GM23338 (cell line): ENCODE results near the gene CFAP47. TPM values are rescaled to one million over a fixed set of nuclear protein-coding genes. Genes with fewer than 3 reads are reported as not detected.

Experiments
- ATAC-seq: fragments of 200-7000 bp; cut with Tn5 transposase; 3 replicates; pipeline ENCODE4 v1.9.1; 2020
- DNase-seq: peaks from one replicate; pipeline ENCODE4 v3.0.0-alpha.2; 2015; ENCODE audit warnings: low spot score
- H2AFZ ChIP-seq: fragments of 200-600 bp; sonication (generic); 2 replicates; pipeline ENCODE4 v1.8.0; 2016; ENCODE audit warnings: antibody characterized with exemption, mild to moderate bottlenecking, moderate library complexity
- H3F3A ChIP-seq: fragments of 200-600 bp; sonication (generic); replicated peaks from 2 replicates; pipeline ENCODE4 v1.8.0; 2017; ENCODE audit warnings: antibody characterized with exemption, mixed run types, low read depth
- H3K27ac ChIP-seq: fragments of 200-600 bp; sonication (generic); 2 replicates; pipeline ENCODE4 v1.6.1; 2016; ENCODE audit warnings: low read depth
- H3K27me3 ChIP-seq: fragments of 200-600 bp; sonication (generic); 2 replicates; pipeline ENCODE4 v1.8.0; 2016; ENCODE audit warnings: mild to moderate bottlenecking, mixed run types, moderate library complexity; ENCODE audit not compliant: insufficient read depth
- H3K36me3 ChIP-seq: fragments of 200-600 bp; sonication (generic); 2 replicates; pipeline ENCODE4 v1.8.0; 2016; ENCODE audit warnings: mild to moderate bottlenecking; ENCODE audit not compliant: insufficient read depth
- H3K4me1 ChIP-seq: fragments of 200-600 bp; sonication (generic); 2 replicates; pipeline ENCODE4 v1.8.0; 2016; ENCODE audit warnings: mild to moderate bottlenecking, moderate library complexity; ENCODE audit not compliant: insufficient read depth
- H3K4me2 ChIP-seq: fragments of 200-600 bp; sonication (generic); 2 replicates; pipeline ENCODE4 v1.7.1; 2017; ENCODE audit warnings: mixed run types
- H3K4me3 ChIP-seq: fragments of 200-600 bp; sonication (generic); 2 replicates; pipeline ENCODE4 v1.6.1; 2016; ENCODE audit warnings: mixed run types
- H3K79me2 ChIP-seq: fragments of 200-600 bp; sonication (generic); replicated peaks from 2 replicates; pipeline ENCODE4 v1.8.0; 2017; ENCODE audit warnings: mild to moderate bottlenecking; ENCODE audit not compliant: insufficient read depth
- H3K9me2 ChIP-seq: fragments of 200-600 bp; sonication (generic); 2 replicates; pipeline ENCODE4 v1.8.0; 2017; ENCODE audit not compliant: insufficient read depth
- H4K20me1 ChIP-seq: fragments of 200-600 bp; sonication (generic); replicated peaks from 2 replicates; pipeline ENCODE4 v1.8.0; 2017; ENCODE audit warnings: mild to moderate bottlenecking; ENCODE audit not compliant: insufficient read depth
- H3K27ac Mint-ChIP-seq: 2 replicates; pipeline ENCODE4 v1.8.0; 2020; ENCODE audit warnings: inconsistent platforms, mild to moderate bottlenecking, moderate library complexity, mixed read lengths
- H3K27me3 Mint-ChIP-seq: 3 replicates; pipeline ENCODE4 v1.8.0; 2022; ENCODE audit warnings: low read depth, mild to moderate bottlenecking, moderate library complexity, mixed read lengths, inconsistent platforms; ENCODE audit not compliant: insufficient read depth, poor library complexity
- H3K36me3 Mint-ChIP-seq: 3 replicates; pipeline ENCODE4 v1.8.0; 2021; ENCODE audit warnings: low read depth, mild to moderate bottlenecking, inconsistent platforms, moderate library complexity, mixed read lengths
- H3K4me1 Mint-ChIP-seq: 3 replicates; pipeline ENCODE4 v1.8.0; 2020; ENCODE audit warnings: mild to moderate bottlenecking, inconsistent platforms, mixed read lengths
- H3K4me3 Mint-ChIP-seq: 3 replicates; pipeline ENCODE4 v1.8.0; 2021; ENCODE audit warnings: moderate library complexity, mild to moderate bottlenecking, inconsistent platforms, mixed read lengths
- H3K9me3 Mint-ChIP-seq: 3 replicates; pipeline ENCODE4 v1.8.0; 2020; ENCODE audit warnings: moderate library complexity, mild to moderate bottlenecking, inconsistent platforms, mixed read lengths
- EZH2phosphoT487 ChIP-seq: fragments of 200-600 bp; sonication (generic); IDR thresholded peaks from one replicate; pipeline ENCODE4 v1.8.1; 2018; ENCODE audit warnings: antibody characterized with exemption; ENCODE audit not compliant: unreplicated experiment
- REST ChIP-seq: IDR thresholded peaks from one replicate; pipeline ENCODE4 v1.6.1; 2018; ENCODE audit warnings: antibody characterized with exemption; ENCODE audit not compliant: unreplicated experiment
- STAT1 ChIP-seq: IDR thresholded peaks from one replicate; pipeline ENCODE4 v1.6.1; 2016; ENCODE audit warnings: antibody characterized with exemption; ENCODE audit not compliant: unreplicated experiment
- ZNF462 ChIP-seq: fragments of 250-450 bp; sonication (Bioruptor Pico); IDR thresholded peaks from 2 replicates; pipeline ENCODE4 v1.5.0; 2020; ENCODE audit warnings: mild to moderate bottlenecking, moderate library complexity
- polyA plus RNA-seq: library from polyadenylated mRNA; unstranded; fragments of >200 nt; fragmentation: Nextera tagmentation; extraction: Ambion mirVana; gene quantifications from 2 replicates; pipeline ENCODE4 v1.2.1, GENCODE V29; 2016
- small RNA-seq: library from RNA; depleted of rRNA; stranded (forward); fragments of <200 nt; gene quantifications from one replicate; pipeline ENCODE3, GENCODE V24; 2014; ENCODE audit warnings: low replicate concordance
- total RNA-seq: library from RNA; depleted of rRNA; stranded (reverse); fragments of >200 nt; shearing (Covaris generic); gene quantifications from 2 replicates; pipeline ENCODE4 v1.2.3, GENCODE V29; 2014; rRNA removed

Gene CFAP47
- total and polyA plus RNA-seq, 2 experiments from 2014 or later = not detected

GRCh38 chrX:36431819-36432218 lies 512.3 kb downstream of the CFAP47 start (continued):
- TF ChIP-seq ZNF462 (CRISPR knock-in tag) = no peak
- no peak for TF ChIP-seq STAT1

- H3K27ac ChIP-seq = no peak overlapping the region
- no peaks in the 10 kb centered on the region for H3K4me1 Mint-ChIP-seq
- H3K27me3 Mint-ChIP-seq = no peaks in the 10 kb centered on the region
- no peak overlapping the region for H3K27ac Mint-ChIP-seq
- H3F3A ChIP-seq = no peaks in the 10 kb centered on the region
- no peak overlapping the region for H3K4me2 ChIP-seq
- H3K9me3 Mint-ChIP-seq = no peaks in the 10 kb centered on the region
- no peak for TF ChIP-seq EZH2phosphoT487
- no peak for TF ChIP-seq REST
- no peak overlapping the region for H3K4me3 Mint-ChIP-seq
- no peak overlapping the region for H3K4me3 ChIP-seq
- no peaks in the 10 kb centered on the region for H3K36me3 ChIP-seq
- H3K27me3 ChIP-seq = no peaks in the 10 kb centered on the region
- no peaks in the 10 kb centered on the region for H3K9me2 ChIP-seq
- H3K79me2 ChIP-seq = no peaks in the 10 kb centered on the region
- H2AFZ ChIP-seq = no peak overlapping the region
- ATAC-seq (no peak), DNase-seq (no peak)
- no peaks in the 10 kb centered on the region for H4K20me1 ChIP-seq
- no peaks in the 10 kb centered on the region for H3K36me3 Mint-ChIP-seq
- H3K4me1 ChIP-seq = no peaks in the 10 kb centered on the region
Measured at GRCh38 chrX:36434522-36434921, 515.0 kb downstream of the CFAP47 start.

Small RNA genes lying within 50 kb of the gene (small RNA-seq; reads per million reads assigned to genes)
- not detected for gene RNU6-641P

Other genes starting within 250 kb of the CFAP47 start
- 0.42 TPM in 1 of 2 replicates, not detected in the other for gene MAGEB16, start 121.4 kb upstream of the CFAP47 start, total RNA-seq
- gene MAGEB16, start 121.4 kb upstream of the CFAP47 start, polyA plus RNA-seq = not detected in 2 replicates